AML-193 (cell line): ENCODE measurements around the gene C6orf62.
"Not testable (repeated sequence)": the region's sequence is repeated elsewhere in the genome, so short reads cannot be mapped to it uniquely, and the experiment has no call there.

Source experiments
- DNase-seq, 2 experiments: peaks; one replicate each; lab custom pipeline; 2025; lab: John Stamatoyannopoulos, UW

The C6orf62 gene

DNA sequence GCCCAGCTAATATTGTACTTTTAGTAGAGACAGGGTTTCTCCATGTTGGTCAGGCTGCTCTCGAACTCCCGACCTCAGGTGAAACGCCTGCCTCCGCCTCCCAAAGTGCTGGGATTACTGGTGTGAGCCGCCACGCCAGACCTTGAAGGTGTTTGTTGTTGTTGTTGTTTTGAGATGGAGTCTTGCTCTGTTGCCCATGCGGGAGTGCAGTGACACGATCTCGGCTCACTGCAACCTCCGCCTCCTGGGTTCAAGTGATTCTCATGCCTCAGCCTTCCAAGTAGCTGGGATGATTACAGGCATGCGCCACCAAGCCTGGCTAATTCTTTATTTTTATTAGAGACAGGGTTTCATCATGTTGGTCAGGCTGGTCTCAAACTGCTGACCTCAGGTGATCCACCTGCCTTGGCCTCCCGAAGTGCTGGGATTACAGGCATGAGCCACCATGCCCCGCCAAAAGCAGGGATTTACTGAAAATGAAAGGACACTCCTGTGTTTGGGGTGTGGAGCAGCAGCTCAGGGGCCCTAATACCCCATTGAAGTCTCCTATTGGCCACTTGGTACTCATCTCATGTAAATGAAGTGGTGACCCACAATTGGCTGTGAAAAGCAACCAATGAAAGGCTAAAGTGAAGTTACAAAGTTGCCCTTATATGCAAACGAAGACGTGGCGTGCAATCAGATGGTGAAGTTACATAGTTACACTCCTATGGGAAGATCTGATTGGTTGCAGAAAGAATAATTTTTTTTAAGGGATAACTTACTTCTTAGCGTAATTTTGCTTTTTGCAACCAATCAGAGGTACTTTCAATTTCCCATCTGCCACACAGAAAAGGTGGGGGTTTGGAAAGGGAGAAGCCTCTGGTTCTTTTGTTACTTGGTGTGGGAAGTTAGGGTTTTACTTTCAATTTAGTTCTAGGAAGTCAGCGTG lies 50.6 kb downstream of the C6orf62 start:
- DNase-seq = peak; percentile 98 to 99

DNA sequence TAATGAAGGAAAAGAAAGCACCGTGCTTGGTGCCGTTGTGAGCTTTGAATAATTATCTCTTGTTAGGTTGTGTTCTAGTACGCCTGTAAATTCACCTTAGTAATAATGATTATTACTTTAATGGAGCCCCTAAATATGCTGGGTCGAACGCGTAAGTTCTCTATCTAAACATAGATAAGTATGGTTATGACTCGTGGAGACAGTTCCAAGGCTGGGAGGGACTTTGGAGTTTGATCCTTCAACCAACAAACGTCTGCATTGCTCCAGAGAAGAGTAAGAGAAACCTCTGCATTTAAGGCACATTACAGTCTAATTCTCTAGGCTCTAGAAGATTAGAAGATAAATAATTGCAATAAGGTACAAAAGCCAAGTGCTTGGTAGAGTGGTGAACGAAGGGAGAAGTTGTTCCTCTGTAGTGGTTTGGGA lies 51.6 kb downstream of the C6orf62 start:
- peak; percentile 21 to 42 for DNase-seq

GRCh38 chr6:24666641-24667377 lies 52.1 kb downstream of the C6orf62 start, which contains the start of the genes ACOT13 and TDP2:
ACOT13 (plus strand) TSS chr6:24667077; CDS start chr6:24667264, 187 bp downstream.
TDP2 (minus strand) TSS chr6:24666899; CDS start chr6:24666862, 37 bp downstream.
- peak; percentile 96 to 97 for DNase-seq

GRCh38 chr6:24666097-24666640 lies 52.8 kb downstream of the C6orf62 start:
- peak in 1 of 2 experiments; percentile 52 for DNase-seq

DNA sequence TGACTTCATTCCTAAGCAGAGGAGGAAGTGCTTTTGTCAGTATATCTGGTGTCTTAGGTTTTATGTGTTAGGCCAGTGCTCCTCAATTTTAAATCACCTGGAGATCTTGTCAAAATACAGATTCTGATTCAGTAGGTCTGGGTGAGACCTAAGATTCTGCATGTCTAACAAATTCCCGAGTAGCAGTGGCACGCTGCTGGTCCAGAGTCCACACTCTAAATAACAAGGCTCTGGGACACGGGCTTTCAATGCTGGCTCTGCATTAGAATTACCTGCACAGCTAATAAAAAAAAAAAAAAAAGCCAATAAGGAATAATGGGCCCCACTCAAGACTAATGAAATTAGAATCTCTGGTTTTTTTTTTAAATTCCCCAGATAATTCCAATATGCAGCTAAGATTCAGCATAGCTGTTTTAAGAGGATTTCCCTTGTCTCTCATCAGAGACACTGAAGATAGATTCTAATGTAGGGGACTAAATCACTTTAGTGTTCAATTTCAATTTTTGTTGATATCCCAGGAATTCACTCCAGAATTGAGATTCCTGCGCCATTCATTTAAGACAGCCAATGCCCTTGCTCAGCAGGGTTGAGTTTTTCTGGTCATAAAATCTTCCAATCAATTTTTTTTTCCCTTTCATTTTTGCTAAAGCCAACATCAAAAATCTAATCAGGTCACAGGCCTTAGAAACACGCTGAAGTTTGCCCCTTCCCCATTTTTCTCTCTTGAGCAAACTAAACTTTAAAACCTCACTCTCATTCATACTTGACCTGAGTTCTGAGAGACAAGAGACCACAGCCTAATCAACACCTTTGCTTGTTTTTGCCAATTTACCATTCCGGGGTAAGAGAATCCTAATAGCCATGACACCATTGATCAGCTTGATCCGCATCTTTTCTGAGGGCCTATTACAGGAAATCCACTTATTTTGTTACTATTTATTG lies 54.6 kb downstream of the C6orf62 start:
- no peak for DNase-seq

GRCh38 chr6:24663189-24663588 lies 55.8 kb downstream of the C6orf62 start:
- DNase-seq = no peak

- DNase-seq = no peak
These were observed 56.7 kb downstream of the C6orf62 start for GRCh38 chr6:24662236-24662635.

DNA sequence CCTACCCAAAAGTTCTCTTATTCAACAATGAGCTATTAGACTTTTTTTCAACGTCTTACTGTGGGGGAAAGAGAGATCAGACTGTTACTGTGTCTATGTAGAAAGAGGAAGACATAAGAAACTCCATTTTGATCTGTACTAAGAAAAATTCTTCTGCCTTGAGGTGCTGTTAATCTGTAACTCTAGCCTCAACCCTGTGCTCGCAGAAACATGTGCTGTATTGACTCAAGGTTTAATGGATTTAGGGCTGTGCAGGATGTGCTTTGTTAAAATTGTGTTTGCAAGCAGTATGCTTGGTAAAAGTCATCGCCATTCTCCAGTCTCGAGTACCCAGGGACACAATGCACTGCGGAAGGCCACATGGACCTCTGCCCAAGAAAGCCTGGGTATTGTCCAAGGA lies 57.2 kb downstream of the C6orf62 start:
- DNase-seq = not testable (repeated sequence)

GRCh38 chr6:24660105-24660504 lies 58.8 kb downstream of the C6orf62 start:
- DNase-seq = no peak

- DNase-seq = no peak
These were observed 59.4 kb downstream of the C6orf62 start for GRCh38 chr6:24659561-24659960.

- no peak for DNase-seq
These were observed 60.1 kb downstream of the C6orf62 start for GRCh38 chr6:24658573-24659560.

DNA sequence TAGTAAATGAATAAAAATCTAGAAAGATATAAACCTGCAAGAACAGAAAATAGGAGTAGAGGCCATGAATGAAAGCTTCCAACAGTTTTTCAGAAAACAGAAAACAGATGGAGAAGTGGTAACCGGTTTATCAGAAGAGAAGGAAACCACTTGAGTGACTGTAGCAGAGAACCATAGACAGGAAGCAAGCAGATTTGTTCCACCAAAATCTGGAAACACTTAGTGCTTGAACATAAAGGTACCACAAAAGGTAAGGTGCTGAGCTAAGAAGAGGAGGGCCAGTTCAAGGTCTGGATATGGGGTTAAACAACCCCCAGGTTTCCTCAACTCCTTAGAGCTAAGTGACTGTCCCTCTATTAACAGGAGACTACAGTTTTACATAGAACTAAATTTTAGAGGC lies 63.7 kb downstream of the C6orf62 start:
- DNase-seq = no peak
